GM06990 (cell line): ENCODE results near the gene PPP1R16B.

Experiments
- DNase-seq: peaks from one replicate; pipeline ENCODE4 v3.0.0-alpha.2; 2011; ENCODE audit not compliant: insufficient read length; ENCODE audit errors: extremely low read depth
- H3K27me3 ChIP-seq: replicated peaks from 2 replicates; pipeline ENCODE4 v1.6.0; 2011; ENCODE audit warnings: low read length; ENCODE audit not compliant: control insufficient read depth, insufficient read depth
- H3K36me3 ChIP-seq: 2 replicates; pipeline ENCODE4 v1.5.1; 2011; ENCODE audit warnings: low read length; ENCODE audit not compliant: control insufficient read depth, insufficient read depth
- H3K4me3 ChIP-seq: replicated peaks from 2 replicates; pipeline ENCODE4 v1.5.1; 2011; ENCODE audit warnings: low read depth, mild to moderate bottlenecking, control low read depth, low read length
- TF ChIP-seq, protein P1 (sequence below): IDR thresholded peaks from 2 replicates; pipeline ENCODE4 v1.5.1; 2011; ENCODE audit warnings: low read length, control low read depth, mild to moderate bottlenecking, inconsistent platforms; ENCODE audit not compliant: insufficient read depth, poor library complexity, severe bottlenecking

PPP1R16B gene

DNA sequence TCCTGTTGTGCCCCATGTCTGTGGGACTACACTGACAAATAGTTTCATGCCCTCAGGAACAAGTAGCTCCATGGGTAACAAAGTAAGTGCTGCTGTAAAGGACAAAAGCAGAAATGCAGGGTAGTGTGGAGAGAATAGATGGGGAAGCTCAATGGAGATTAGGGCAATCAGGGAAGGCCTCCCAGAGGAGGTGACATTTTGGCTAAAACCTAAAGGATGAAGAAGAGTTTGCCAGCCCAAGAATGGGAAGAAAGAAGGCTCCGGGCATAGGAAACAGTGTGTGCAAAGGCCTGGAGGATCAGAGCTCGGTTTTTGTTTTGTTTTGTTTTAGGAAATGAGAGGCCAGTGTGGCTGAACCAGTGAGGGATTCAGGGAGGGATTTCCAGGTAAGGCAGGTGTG, 77.1 kb downstream of the PPP1R16B start:
- no peaks in the 10 kb centered on the region for H3K27me3 ChIP-seq
- peaks cover 17% of the 10 kb centered on the region for H3K36me3 ChIP-seq
- DNase-seq = no peak
- TF ChIP-seq, protein P1, sequence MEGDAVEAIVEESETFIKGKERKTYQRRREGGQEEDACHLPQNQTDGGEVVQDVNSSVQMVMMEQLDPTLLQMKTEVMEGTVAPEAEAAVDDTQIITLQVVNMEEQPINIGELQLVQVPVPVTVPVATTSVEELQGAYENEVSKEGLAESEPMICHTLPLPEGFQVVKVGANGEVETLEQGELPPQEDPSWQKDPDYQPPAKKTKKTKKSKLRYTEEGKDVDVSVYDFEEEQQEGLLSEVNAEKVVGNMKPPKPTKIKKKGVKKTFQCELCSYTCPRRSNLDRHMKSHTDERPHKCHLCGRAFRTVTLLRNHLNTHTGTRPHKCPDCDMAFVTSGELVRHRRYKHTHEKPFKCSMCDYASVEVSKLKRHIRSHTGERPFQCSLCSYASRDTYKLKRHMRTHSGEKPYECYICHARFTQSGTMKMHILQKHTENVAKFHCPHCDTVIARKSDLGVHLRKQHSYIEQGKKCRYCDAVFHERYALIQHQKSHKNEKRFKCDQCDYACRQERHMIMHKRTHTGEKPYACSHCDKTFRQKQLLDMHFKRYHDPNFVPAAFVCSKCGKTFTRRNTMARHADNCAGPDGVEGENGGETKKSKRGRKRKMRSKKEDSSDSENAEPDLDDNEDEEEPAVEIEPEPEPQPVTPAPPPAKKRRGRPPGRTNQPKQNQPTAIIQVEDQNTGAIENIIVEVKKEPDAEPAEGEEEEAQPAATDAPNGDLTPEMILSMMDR = no peak
- H3K4me3 ChIP-seq = no peak overlapping the region

DNA sequence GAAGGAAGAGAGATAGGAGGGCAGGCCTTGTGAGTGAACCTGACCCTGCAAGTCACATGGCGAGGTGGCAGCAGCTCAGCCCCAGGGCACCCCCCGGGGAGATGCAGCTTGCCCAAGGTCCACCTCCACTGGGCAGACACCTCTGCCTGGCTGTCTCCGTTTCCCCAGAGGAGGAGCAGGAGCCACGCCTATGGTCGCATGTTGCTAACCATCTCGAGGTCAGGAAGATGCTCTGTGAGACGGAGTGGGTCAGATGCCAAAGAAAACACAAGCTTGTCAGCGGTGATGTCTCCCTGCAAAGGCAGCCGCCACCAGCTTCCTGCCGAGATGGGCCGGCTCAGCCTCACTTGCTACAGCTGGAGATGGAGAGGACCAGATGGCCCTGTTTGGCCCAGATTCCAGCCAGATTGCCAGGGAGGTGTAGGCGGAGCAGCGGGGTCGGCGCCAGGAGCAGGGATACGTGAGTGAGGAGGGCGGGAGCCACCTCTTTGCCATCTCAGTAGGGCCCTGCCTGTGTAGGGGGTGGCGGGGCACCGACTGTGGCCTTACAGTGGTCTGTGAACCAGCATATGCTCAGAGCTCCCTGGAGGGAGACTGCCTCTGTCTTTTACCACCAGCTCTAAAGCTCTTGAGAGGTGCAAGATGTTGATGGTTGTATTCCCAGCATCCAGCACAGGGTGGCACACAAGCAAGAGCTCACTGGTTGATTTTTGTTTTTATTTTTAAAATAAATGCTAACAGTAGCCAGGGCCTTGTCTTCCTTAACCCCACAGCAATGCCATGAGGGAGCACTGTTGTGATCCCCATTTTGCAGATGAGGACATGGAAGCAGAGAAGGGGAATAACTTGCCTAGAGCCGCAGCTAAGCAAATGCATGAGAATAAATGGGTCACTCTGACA, 77.8 kb downstream of the PPP1R16B start:
- Histone ChIP-seq H3K4me3 (no peak overlapping the region), H3K27me3 (no peaks in the 10 kb centered on the region), H3K36me3 (peaks cover 20% of the 10 kb centered on the region)
- TF ChIP-seq, protein P1 = no peak
- DNase-seq = no peak

DNA sequence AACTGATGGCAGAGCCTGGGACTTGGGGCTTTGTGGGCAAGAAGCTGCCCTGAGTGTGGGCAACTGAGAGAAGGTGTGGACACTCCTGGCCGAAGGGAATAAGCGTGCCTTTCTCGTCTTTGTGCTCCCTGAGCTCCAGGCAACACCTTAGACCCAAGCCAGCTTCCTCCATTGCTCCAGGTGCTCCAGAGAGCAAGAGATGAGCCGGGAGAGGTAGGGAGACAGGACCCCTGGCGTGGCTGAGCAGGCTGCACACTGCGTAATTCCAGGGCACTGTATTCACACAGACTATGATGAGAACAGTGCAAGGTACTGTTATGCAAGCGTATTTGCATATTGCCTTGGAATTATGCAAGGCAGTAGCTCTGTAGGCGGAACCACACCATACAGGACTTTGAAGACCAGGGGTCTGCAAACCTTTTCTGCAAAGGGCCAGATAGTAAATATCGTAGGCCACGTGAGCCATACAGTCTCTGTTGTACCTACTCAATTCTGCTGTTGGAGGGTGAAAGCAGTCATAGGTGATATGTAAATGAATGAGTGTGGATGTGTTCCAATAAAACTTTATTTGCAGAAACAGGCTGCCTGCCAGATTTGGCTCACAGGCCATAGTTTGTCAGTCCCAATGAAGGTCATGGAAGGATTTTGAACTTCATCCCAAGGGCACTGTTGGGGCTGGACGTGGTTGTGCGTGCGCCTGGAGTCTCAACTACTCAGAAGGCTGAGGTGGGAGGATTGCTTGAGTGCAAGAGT, 78.7 kb downstream of the PPP1R16B start:
- no peak overlapping the region for H3K4me3 ChIP-seq
- H3K27me3 ChIP-seq = no peaks in the 10 kb centered on the region
- no peak for DNase-seq
- TF ChIP-seq, protein P1 = no peak
- H3K36me3 ChIP-seq = peaks cover 17% of the 10 kb centered on the region

DNA sequence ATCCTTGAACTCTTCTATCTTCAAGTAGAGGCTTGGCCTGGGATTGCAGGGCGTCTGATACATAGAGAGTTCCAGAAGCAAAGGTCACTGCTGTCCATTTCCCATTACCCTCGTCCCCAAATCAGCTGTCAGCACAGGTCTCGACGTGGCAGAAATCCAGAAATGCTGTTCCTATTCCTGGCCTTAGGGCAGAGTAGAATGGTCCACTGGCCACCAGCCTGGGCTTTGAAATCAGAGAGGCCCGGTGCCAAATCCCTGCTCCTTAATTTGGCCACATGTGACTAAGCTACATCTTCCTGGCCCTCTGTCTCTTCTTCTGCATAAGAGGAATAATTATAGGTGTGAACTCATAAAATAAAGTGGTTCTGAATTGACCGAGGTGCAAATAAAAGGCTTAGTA, 79.9 kb downstream of the PPP1R16B start:
- Histone ChIP-seq H3K4me3 (no peak overlapping the region), H3K27me3 (no peaks in the 10 kb centered on the region), H3K36me3 (peaks cover 22% of the 10 kb centered on the region)
- TF ChIP-seq, protein P1 = no peak
- DNase-seq = no peak

DNA sequence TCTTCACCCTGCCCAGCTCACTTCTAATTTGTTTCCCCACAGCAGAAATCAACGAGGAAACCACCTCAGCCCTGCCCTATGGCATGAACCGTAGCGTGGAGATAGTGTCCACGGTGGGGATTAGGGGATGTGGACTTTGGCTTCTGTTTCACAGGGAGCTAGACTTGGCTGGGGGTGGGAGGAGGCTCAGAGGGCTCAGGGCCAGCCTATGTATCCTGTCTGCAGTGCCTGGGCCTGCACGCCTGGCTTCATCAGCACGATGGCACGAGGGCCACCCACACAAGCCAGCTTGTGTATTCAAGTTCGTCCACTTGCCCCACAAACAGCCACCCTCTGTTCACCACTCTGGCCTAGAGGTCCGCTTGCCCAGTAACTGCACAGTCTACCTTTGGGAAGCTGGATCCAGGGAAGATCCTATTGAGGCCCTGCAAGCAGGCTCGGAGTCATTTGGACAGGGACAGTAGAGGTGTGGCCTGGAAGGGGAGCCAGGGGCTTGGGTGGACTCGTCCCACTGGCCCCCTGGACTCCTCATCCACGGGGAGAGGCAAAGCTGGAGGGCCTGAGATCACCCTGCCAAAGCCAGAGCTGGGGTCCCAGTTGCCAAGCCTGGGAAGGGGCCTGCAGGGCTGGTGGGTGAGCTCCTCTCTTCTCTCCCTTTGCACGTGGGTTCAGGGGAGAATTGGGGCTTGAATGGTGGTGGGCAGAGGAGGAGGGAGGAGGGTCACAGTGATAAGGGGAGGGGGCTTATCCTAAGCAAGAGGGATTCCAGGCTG, 82.7 kb downstream of the PPP1R16B start:
- H3K27me3 ChIP-seq = no peaks in the 10 kb centered on the region
- H3K36me3 ChIP-seq = peaks cover 20% of the 10 kb centered on the region
- no peak overlapping the region for H3K4me3 ChIP-seq
- TF ChIP-seq, protein P1 = no peak
- DNase-seq = no peak
